Endodermal cell (in vitro differentiated cells): ENCODE results near the gene TAAR8. TPM values are rescaled to one million over a fixed set of nuclear protein-coding genes. Genes with fewer than 3 reads are reported as not detected.

Experiments used
- DNase-seq: peaks from one replicate; pipeline ENCODE4 v3.0.0-alpha.2; 2017
- H3K27ac ChIP-seq: 2 replicates; pipeline ENCODE4 v1.5.1; 2013; ENCODE audit warnings: mild to moderate bottlenecking, low read depth, low read length, moderate library complexity
- H3K27me3 ChIP-seq: 2 replicates; pipeline ENCODE4 v1.6.1; 2013; ENCODE audit warnings: mild to moderate bottlenecking, low read length, moderate library complexity; ENCODE audit not compliant: insufficient read depth, control insufficient read depth, poor library complexity, severe bottlenecking
- H3K36me3 ChIP-seq: 2 replicates; pipeline ENCODE4 v1.7.0; 2013; ENCODE audit warnings: mild to moderate bottlenecking, low read length, moderate library complexity; ENCODE audit not compliant: control insufficient read depth, insufficient read depth
- H3K4me1 ChIP-seq: one replicate; pipeline ENCODE4 v1.7.0; 2013; ENCODE audit warnings: low read length; ENCODE audit not compliant: control insufficient read depth, insufficient read depth
- H3K4me3 ChIP-seq: 2 replicates; pipeline ENCODE4 v1.5.1; 2013; ENCODE audit warnings: mild to moderate bottlenecking, low read length, moderate library complexity
- H3K9ac ChIP-seq: 2 replicates; pipeline ENCODE4 v1.6.1; 2013; ENCODE audit warnings: mild to moderate bottlenecking, low read length, moderate library complexity; ENCODE audit not compliant: poor library complexity, severe bottlenecking; ENCODE audit errors: extremely low read depth
- H3K9me3 ChIP-seq: 2 replicates; pipeline ENCODE4 v1.6.1; 2013; ENCODE audit warnings: mild to moderate bottlenecking, low read length, moderate library complexity; ENCODE audit not compliant: control insufficient read depth
- H3K27ac Mint-ChIP-seq: 2 replicates; pipeline ENCODE4 v1.8.0; 2020; ENCODE audit warnings: mixed read lengths
- H3K27me3 Mint-ChIP-seq: 2 replicates; pipeline ENCODE4 v1.8.0; 2021; ENCODE audit warnings: mild to moderate bottlenecking, mixed read lengths; ENCODE audit not compliant: insufficient read depth
- H3K36me3 Mint-ChIP-seq: 2 replicates; pipeline ENCODE4 v1.8.0; 2020; ENCODE audit warnings: low read depth, mixed read lengths
- H3K4me1 Mint-ChIP-seq: 2 replicates; pipeline ENCODE4 v1.8.0; 2020; ENCODE audit warnings: mixed read lengths
- H3K4me3 Mint-ChIP-seq: 2 replicates; pipeline ENCODE4 v1.8.0; 2020; ENCODE audit warnings: mild to moderate bottlenecking, moderate library complexity, mixed read lengths
- H3K9me3 Mint-ChIP-seq: 2 replicates; pipeline ENCODE4 v1.8.0; 2020; ENCODE audit warnings: mild to moderate bottlenecking, mixed read lengths
- CTCF ChIP-seq: fragments of 200-600 bp; sonication (generic); conservative IDR thresholded peaks from 2 replicates; pipeline ENCODE4 v1.5.0; 2021; ENCODE audit warnings: antibody characterized with exemption, mild to moderate bottlenecking
- WGBS, 2 experiments: methylation state at CpG; one replicate each; pipeline versions ENCODE4 v1.1.5 to v1.1.7; 2013; ENCODE audit warnings: missing lambda C conversion rate in 2 of 2, mixed read lengths in 1 of 2; ENCODE audit not compliant: insufficient coverage in 1 of 2, insufficient read length in 1 of 2; 5-methylcytosine and 5-hydroxymethylcytosine counted together
- total RNA-seq, 2 donors: library from RNA; stranded (reverse); fragmentation: NEBNext Ultra II Directional in 1 of 2; extraction: Animal tissue kit (Norgen Biotek cat#: 25700) in 1 of 2; gene quantifications; 2 replicates in 1 of 2; 3 replicates in 1 of 2; pipeline ENCODE4 v1.2.1, GENCODE V29; 2021

Gene TAAR8
- total RNA-seq, 2 donors from 2014 or later: not detected

GRCh38 chr6:132524646-132525045, 27.8 kb upstream of the TAAR8 start:
- peaks cover 36% of the 10 kb centered on the region for H3K27me3 ChIP-seq
- H3K9me3 Mint-ChIP-seq: peaks cover 9% of the 10 kb centered on the region
- no peak overlapping the region for H3K4me3 Mint-ChIP-seq
- no peak overlapping the region for H3K4me3 ChIP-seq
- no peak for DNase-seq
- H3K36me3 ChIP-seq: no peaks in the 10 kb centered on the region
- 93 to 95% methylated on average over 5 of the region's 5 CpGs for WGBS, 2 experiments
- TF ChIP-seq CTCF: no peak
- peaks cover 31% of the 10 kb centered on the region for H3K27me3 Mint-ChIP-seq
- peaks cover 8% of the 10 kb centered on the region for H3K9me3 ChIP-seq
- H3K4me1 ChIP-seq: peaks cover 4% of the 10 kb centered on the region
- H3K36me3 Mint-ChIP-seq: no peaks in the 10 kb centered on the region
- no peak overlapping the region for H3K9ac ChIP-seq
- no peak overlapping the region for H3K27ac Mint-ChIP-seq
- no peak overlapping the region for H3K27ac ChIP-seq
- peaks cover 22% of the 10 kb centered on the region for H3K4me1 Mint-ChIP-seq

- peaks cover 31% of the 10 kb centered on the region for H3K27me3 Mint-ChIP-seq
- Histone ChIP-seq H3K9me3 (peaks cover 8% of the 10 kb centered on the region), H3K9ac (no peak overlapping the region), H3K4me1 (peaks cover 4% of the 10 kb centered on the region), H3K27ac (no peak overlapping the region), H3K4me3 (no peak overlapping the region), H3K27me3 (peaks cover 36% of the 10 kb centered on the region), H3K36me3 (no peaks in the 10 kb centered on the region)
- no peak overlapping the region for H3K4me3 Mint-ChIP-seq
- DNase-seq: peak; percentile 53
- H3K36me3 Mint-ChIP-seq: no peaks in the 10 kb centered on the region
- peaks cover 22% of the 10 kb centered on the region for H3K4me1 Mint-ChIP-seq
- no peak for TF ChIP-seq CTCF
- H3K27ac Mint-ChIP-seq: no peak overlapping the region
- WGBS, 2 experiments: 61 to 69% methylated on average over 2 to 4 of the region's 4 CpGs
- H3K9me3 Mint-ChIP-seq: peaks cover 9% of the 10 kb centered on the region
These were observed 26.6 kb upstream of the TAAR8 start for GRCh38 chr6:132525866-132526265.

- Histone ChIP-seq H3K4me3 (no peak overlapping the region), H3K27me3 (peaks cover 36% of the 10 kb centered on the region), H3K4me1 (peaks cover 4% of the 10 kb centered on the region), H3K9me3 (peaks cover 8% of the 10 kb centered on the region), H3K27ac (no peak overlapping the region), H3K36me3 (no peaks in the 10 kb centered on the region), H3K9ac (no peak overlapping the region)
- Mint-ChIP-seq H3K4me3 (no peak overlapping the region), H3K27ac (no peak overlapping the region), H3K4me1 (peaks cover 22% of the 10 kb centered on the region), H3K36me3 (no peaks in the 10 kb centered on the region), H3K9me3 (peaks cover 9% of the 10 kb centered on the region), H3K27me3 (peaks cover 31% of the 10 kb centered on the region)
- 60 to 68% methylated on average over 2 of the region's 2 CpGs for WGBS, 2 experiments
- no peak for DNase-seq
- no peak for TF ChIP-seq CTCF
These were observed 26.0 kb upstream of the TAAR8 start for GRCh38 chr6:132526461-132526860.
